Ramos (cell line): Measurements from ENCODE around the gene CAMKMT.
"Not testable (repeated sequence)": the region's sequence is repeated elsewhere in the genome, so short reads cannot be mapped to it uniquely, and the experiment has no call there.

Experiments used
- in situ Hi-C: fragments of 300-500 bp; cut with MboI; formaldehyde crosslinking; loops from one replicate; pipeline ENCODE4 v1.14.3; 2022; ENCODE audit warnings: low sequenced_read_pairs; ENCODE audit not compliant: unreplicated experiment

CAMKMT gene

DNA sequence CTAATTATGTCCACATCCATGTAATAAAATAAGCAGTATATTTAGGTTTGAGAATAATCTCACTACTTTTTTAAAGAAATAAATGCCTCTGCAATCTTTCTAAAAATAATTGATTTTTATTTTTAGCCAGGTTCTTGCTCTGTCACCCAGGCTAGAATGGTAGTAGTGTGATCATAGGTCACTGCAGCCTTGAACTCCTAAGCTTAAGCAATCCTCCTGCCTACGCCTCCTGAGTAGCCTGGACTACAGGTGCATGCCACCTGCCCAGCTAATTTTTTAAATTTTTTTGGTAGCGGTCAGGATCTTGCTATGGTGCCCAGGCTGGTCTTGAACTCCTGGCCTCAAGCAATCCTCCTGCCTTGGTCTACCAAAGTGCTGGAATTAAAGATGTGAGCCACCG, 133.3 kb downstream of the CAMKMT start:
- in situ Hi-C loops = no loop called here

- in situ Hi-C loops = no loop called here
These were observed 133.8 kb downstream of the CAMKMT start for GRCh38 chr2:44495544-44495943.

DNA sequence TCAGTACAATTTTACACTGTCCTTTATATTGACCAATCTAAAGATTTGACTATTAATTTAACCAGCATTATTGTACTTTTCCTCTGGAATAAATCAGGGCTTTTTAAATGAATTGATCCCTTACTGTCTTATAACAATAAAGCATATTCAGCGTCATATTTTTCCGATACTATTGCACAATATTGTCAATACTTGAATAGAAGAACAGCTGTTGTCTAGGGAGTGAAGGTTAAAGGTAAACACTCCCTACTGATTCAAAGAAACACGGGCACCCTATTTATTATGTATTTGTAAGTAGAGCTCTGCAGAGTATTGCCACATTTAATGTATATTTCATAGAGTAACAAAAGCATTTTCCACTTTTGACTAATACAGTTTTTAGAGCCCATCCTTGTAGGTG, 134.4 kb downstream of the CAMKMT start:
- in situ Hi-C loops = no loop called here

DNA sequence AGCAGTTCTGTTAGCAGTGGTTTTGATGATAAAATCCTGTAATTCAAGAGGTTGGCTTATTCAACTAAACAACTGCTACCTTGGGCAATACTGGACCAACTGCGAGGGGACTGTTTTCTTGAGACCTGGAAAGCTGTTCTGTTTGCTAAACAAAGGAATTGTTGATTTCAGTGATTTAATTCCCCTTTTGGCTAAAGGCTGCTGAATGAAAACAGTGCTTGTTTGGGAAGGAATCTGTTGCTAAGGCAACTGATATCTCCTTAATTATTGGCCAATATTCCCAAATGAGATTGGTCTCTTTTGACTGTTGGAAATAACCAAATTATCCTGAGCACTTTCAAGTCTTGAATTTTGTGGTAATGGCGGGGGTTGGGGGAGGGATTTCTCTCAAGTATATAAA, 136.8 kb downstream of the CAMKMT start:
- in situ Hi-C loops = no loop called here

- in situ Hi-C loops = not testable (repeated sequence)
These were observed 143.9 kb downstream of the CAMKMT start for GRCh38 chr2:44505664-44506063.

GRCh38 chr2:44510246-44510645, 148.5 kb downstream of the CAMKMT start:
- in situ Hi-C loops = no loop called here

- in situ Hi-C loops = no loop called here
These were observed 153.7 kb downstream of the CAMKMT start for GRCh38 chr2:44515416-44515815.

GRCh38 chr2:44519026-44519425, 157.3 kb downstream of the CAMKMT start:
- in situ Hi-C loops = no loop called here

GRCh38 chr2:44522846-44523245, 161.1 kb downstream of the CAMKMT start:
- in situ Hi-C loops = no loop called here

DNA sequence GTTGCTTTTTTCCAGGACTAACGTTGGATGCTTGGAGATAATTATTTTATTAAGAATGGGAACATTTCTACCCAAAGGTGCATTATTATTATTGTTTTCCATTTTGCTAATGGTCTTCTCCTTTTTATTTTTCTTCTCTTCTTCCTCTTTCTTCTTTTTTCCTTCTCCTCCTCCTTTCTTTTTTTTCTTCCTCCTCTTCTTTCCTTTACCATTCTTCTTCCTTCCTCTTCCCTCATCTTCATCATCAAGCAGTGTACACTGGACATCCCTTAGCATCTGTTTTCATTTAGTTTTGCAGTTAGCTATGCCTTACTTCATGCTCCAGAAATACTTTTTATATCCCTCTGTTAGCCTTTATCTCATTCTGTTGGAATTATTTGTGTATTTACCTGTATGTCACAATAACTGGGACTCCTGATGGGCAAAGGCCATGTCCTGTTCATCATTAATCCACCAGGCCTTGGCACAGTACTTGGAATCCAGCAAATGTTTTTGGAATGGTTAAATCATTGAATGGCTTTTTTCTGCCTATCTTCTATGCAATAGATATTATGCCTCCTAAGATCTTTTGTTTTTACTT, 162.7 kb downstream of the CAMKMT start:
- in situ Hi-C loops = no loop called here

GRCh38 chr2:44526352-44526751, 164.6 kb downstream of the CAMKMT start:
- in situ Hi-C loops = no loop called here

DNA sequence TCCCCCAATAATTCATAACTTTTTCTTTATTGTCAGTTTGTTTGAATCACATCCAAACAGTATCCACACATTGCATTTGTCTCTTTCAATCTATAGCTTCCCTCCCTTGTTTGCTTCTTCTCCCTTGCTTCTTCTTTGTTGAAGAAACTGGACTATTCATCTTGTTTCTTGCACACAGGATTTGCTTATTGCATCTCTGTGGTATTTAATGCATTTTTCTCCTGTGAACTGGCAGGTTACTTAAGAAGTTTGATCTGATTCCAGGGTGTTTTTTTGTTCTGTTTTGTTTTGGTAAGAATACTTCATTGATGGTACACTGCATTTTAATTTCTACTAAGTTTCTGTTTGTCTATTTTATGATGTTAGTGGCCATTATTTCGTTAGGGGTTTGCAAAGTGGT, 166.8 kb downstream of the CAMKMT start:
- in situ Hi-C loops = no loop called here

GRCh38 chr2:44529448-44529847, 167.7 kb downstream of the CAMKMT start:
- in situ Hi-C loops = no loop called here

GRCh38 chr2:44531289-44531688, 169.5 kb downstream of the CAMKMT start:
- in situ Hi-C loops = no loop called here

- in situ Hi-C loops = no loop called here
These were observed 170.3 kb downstream of the CAMKMT start for GRCh38 chr2:44532031-44532430.

DNA sequence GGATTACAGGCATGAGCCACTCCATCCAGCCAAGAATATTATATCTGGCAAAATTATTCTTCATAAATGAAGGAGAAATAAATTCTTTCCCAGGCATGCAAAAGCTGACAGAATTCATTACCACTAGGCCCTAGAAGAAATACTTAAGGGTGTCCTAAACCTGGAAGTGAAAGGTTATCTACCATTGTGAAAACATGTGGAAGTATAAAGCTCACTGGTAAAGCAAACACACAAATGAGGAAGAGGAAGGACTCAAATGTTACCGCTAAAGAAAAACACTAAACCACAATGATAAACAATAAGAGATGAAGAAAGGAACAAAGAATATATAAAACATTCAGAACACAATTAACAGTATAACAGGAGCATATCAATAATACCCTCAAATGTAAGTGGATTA, 171.8 kb downstream of the CAMKMT start:
- in situ Hi-C loops = no loop called here

GRCh38 chr2:44535376-44535775, 173.6 kb downstream of the CAMKMT start:
- in situ Hi-C loops = no loop called here

- in situ Hi-C loops = no loop called here
These were observed 175.5 kb downstream of the CAMKMT start for GRCh38 chr2:44537264-44537663.

- in situ Hi-C loops = no loop called here
These were observed 180.8 kb downstream of the CAMKMT start for GRCh38 chr2:44542520-44542919.

- in situ Hi-C loops = no loop called here
These were observed 182.3 kb downstream of the CAMKMT start for GRCh38 chr2:44543773-44544725.

- in situ Hi-C loops = no loop called here
These were observed 183.3 kb downstream of the CAMKMT start for GRCh38 chr2:44545005-44545404.
